NCI-H2171 treated with DMSO at 0.1 percent for 48 hours (cell line): ENCODE measurements around the gene EML1.

Source experiments
- DNase-seq: peaks from one replicate; lab custom pipeline; 2025; lab: John Stamatoyannopoulos, UW

The EML1 gene

DNA sequence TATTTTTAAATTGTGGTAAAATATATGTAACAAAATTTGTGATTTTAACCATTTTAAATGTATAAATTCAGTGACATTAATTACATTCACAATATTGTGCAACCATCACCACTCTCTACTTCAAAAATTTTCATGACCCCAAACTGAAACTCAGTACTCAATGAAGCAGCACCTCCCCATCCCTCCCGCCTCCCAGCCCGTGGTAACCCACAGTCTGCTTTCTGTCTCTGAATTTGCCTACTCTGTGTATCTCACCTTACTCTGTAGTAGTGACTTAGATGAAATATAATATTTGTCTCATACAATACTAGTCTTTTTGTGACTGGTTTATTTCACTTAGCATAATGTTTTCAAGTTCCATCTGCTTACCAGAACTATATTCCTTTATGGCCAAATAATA lies 36.2 kb downstream of the EML1 start:
- no peak for DNase-seq

DNA sequence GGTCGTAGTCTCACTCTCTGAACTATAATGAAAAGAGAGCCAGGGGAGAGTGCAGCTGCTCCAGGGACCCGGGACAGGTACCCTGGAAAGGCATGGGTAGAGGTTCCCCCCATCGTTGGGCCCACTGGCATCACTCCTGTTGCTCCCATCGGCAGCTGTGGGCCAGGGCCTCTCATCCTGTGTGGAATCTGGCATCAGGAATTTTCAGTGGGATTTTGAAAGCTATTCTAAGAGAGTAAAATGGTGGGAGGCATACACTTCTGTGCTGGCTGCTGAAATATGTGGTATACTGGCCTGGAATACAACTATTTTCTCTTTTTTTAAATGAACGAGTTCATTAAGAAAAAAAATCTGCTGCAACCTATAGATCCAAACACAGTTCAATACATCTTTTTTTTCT lies 38.1 kb downstream of the EML1 start:
- DNase-seq = no peak

DNA sequence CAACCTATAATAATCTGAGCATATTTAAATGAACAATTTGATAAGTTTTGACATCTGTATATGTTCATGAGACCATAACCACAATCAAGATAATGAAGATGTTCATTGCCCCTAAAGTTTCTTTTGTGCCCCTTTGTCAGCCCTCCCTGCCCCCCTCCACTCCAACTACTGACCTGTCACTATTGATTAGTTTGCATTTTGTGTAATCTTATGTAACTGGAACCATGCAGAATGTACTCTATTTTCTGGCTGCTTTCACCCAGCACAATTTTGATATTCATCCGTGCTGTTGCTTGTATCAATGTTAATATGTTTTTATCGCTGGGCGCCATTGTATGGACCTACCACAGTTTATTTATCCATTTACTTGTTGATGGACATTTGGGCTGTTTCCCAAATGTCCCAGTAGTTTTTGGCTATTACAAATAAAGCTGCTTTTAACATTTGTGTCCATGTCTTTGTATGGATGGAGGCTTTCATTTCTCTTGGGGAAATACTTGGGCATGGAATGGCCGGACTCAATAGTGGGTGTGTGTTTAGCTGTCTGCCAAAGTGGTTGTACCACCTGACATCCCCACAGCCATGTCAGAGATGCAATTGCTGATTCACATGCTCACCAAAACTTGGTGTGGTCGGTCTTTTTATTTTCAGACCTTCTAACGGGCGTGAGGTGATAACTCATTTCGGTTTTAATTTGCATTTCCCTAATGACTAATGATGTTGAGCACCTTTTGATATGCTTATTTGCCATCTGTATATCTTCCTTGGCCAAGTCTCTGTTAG lies 38.9 kb downstream of the EML1 start:
- no peak for DNase-seq

DNA sequence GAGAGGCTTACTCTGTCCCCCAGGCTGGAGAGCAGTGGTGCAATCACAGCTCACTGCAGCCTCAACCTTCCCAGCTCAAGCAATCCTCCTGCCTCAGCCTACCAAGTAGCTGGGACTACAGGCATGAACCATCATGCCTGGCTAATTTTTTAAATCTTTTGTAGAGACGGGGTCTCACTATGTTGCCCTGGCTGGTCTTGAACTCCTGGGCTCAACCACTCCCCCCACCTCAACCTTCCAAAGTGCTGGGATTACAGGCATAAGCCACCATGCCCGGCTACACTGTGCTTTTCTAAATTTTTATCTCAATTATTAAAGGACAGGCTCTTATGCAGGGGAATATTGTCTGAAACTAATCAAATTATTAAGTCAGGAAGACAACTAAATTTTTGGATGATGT lies 44.6 kb downstream of the EML1 start:
- no peak for DNase-seq

DNA sequence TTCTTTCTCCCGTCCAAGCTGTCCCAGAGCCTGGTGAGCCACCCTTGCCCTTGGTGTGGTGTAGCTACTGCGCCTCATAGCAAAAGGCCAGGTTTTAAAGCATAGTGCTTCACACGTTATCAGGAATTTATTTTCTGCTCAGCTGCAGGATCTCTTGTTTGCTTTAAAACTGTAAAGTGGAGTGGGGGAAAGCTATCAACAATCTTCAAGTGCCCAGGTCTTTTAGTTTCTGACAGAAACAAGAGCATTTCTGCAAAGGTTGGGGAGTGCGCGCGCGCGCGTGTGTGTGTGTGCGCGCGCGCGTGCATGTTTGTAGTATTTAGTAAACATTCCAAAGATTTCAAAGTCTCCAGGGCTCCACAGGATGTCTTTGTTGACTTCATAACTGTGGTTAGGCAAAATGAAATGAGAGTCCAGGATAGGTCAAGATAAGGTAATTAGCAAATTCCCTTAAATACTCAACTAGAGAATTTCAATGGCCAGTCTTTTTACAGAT lies 45.5 kb downstream of the EML1 start:
- DNase-seq = no peak

DNA sequence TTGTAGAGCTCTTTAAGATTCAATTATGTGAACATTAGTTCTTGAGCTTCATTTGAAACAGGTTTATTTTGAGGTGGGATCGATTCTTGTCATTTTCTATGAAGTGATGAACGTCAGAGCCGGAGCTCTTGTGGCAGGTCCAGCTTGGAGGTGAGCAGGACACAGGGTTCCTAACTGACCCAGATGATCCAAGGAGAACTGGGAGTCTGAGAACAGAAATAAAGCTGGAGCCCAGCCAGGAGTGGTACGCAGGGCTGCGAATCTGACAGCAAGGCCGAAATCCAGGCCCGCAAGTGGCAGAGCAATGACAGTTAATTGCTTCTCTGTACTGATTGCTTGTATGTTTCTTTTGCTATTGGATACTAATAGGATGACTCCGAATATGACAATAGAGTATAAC lies 46.5 kb downstream of the EML1 start:
- DNase-seq = no peak

DNA sequence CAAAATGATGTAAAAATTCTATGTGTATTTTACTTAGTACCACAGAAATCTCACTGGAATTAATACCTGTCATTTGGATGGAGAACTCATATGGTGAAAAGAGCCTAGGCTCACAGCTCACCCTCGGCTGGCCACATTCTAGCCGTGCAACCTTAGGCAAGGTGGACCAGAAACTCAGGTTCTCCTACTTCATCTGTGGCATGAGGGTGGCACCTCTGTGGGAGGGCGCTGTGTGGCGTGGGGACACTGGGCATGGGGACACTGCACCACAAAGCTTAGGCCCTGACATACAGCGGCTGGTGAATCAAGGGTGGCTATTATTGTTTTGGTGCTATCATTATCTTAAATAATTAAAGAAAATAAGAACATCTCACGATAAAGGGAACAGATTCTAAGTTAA lies 47.1 kb downstream of the EML1 start:
- no peak for DNase-seq

DNA sequence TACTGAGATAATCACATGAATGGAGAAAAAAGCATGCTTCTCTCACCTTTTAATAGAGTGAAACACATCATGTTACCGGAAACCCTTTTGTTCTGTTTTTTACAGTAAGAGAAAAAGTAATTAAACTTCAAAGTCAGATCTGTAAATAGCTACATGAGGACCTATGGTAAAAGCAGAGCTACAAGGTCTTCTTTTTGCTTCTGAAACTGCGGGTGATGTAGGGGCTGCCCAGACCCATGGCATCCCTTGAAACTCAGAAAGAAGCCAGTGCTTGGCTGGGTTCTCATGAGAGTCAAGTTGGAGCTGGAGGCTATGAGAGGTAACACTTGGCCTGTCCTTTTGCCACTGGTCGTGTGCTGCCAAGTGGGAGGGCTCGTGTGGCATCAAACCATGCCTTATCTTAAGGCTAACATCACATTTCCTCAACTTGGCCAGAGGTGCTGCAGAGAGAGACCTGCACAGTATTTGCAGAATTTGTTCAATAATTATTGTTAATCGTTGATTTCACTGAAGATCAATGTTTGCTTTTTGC lies 47.6 kb downstream of the EML1 start:
- DNase-seq = no peak

DNA sequence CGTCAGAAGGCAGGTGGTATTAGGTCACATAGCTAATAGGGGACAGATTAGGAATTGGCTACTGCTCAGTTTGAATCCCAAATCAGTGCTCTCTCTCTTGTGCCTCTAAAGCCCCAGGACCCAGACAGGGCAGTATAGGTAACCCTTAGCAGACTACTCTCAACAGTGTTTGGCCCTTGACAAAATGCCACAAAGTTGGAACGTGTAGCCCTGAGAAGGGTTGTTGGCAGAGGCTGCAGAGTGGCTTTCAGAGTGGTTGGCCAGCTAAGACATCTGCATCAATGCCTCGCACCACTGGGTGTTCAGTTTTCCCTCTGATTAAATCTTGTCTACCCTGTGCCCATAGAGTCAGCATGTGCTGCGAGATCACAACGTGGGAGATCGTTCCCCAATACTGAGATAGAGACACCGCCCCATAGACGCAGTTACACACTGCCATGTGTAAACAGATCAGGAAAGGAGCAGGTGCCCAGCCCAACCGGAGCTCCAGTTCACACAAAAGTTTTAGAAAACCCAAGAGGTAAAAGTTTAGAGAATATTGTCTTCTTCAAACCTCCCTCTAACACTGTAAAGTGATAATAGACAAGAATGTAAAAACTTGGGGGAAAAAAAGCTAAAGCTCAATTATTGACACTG lies 48.3 kb downstream of the EML1 start:
- DNase-seq = no peak

DNA sequence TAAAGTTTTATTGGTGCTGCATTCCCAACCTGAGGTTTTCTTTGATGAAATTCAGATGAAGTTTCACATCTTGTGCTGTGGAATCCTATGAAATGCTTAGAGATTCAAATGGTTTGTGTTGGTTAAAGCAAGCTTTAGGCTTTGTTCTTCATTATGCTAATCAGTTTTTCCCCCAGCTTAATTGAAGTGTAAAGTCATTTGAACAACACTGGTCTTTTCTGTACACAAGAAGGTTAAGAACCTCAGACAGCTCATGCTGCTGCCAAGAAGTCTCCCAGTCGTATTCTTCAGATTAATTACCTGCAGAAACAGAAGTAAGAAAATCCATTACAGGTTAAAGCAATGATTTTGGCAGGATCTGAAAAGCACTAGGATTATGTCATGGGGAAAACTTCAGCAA lies 48.9 kb downstream of the EML1 start:
- DNase-seq = no peak

DNA sequence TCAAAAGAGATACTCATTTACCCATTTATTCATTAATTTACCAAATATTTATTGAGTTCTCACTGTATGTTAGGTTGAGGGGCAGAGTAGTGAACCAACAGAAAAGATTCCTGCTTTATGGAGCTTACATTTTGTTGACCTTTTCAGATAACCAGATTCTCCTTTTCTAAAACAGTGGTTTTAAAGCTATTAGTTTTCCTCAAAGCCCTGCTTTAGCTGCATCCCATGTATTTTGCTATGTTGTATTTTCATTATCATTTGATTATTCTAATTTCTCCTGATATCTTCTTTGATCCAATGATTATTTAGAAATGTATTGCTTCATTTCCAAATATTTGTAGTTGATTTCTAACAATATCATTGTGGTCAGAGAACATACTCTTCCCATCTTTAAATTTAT lies 53.6 kb downstream of the EML1 start:
- no peak for DNase-seq

DNA sequence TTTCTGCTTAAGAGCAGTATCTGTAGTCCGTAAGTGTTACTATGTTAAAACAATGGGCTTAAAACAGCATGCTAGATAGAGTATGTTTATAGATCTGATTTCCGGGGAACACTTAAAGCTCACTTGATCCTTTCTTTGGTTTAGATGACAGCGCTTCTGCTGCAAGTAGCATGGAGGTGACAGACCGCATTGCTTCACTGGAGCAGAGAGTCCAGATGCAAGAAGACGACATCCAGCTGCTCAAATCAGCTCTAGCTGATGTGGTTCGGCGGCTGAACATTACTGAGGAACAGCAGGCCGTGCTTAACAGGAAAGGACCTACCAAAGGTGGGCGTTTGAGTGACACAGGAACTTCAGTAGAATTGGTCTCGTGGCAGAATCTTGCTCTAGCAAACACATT lies 57.5 kb downstream of the EML1 start:
- DNase-seq = peak; percentile 10

DNA sequence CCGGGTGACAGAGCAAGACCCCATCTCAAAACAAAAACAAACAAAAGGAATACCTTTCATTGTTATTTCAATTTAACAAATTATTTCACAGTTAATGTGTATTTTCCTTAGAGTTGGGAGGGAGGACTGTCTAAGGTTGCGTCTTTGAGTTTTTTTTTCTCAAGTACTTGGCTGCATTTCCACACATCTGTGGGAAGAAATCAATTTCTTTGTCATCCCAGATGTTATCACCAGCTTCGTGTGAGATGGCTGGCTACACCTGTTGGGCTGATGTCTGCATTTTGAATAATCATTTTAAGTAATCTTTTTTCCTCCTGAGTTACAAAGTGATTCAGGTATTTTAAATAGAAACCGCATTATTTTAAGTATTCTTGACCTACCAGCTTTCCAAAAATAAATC lies 59.4 kb downstream of the EML1 start:
- peak; percentile 31 for DNase-seq

DNA sequence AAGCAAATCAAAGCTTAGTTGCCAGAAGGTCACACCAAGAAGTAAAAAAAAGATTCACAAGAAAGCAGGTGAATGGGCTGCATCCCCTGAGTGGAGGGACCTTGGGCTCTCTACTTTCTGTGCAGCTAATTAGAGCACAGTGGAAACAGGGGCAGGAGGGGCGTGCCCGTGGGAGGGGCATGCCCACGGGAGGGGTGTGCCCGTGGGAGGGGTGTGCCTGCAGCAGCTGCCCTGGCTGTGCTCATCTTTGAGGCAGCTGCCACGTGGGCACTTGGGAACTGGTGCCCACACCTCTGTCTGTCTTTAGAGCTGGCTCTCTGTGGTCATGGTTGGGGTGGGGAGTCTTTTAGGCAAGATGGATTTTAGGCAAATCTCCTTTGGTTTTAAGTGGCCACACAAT lies 60.0 kb downstream of the EML1 start:
- DNase-seq = peak; percentile 13

DNA sequence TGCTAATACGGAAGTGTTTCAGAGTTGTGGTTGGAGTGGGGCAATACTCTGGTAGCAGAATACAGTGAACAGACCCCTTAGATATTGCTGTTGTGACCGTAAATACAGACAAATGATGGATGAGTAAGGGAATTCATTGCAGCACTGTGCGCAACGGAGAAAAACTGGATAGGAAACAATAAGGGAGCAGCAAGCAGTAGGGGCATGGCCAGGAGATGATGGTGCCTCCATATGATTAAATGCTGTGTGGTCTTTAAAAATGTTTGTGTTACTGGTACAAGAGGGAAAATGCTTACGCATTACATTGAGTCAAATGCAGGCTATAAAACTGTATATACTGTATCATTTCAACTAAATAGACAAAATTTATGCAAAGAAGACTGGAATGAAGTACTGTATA lies 61.6 kb downstream of the EML1 start:
- DNase-seq = no peak

DNA sequence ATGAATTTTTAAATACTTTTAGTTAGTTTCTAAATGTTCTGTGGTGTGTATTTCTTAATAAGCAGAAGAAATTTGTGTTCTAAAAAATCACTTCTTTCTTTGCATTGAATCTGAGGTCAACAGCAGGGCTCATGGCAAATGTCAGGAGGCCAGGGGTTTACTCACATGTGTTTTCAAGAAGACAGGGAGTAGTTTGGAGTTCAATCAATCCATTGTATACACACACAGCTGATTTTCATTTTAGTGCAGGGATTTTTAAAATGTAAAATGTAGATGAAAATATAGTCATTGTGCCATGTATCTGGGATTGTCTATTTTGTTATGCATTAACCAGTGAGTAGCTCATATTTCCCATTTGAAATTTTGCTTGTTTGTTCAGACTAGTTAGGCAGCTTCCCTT lies 62.1 kb downstream of the EML1 start:
- DNase-seq = no peak

DNA sequence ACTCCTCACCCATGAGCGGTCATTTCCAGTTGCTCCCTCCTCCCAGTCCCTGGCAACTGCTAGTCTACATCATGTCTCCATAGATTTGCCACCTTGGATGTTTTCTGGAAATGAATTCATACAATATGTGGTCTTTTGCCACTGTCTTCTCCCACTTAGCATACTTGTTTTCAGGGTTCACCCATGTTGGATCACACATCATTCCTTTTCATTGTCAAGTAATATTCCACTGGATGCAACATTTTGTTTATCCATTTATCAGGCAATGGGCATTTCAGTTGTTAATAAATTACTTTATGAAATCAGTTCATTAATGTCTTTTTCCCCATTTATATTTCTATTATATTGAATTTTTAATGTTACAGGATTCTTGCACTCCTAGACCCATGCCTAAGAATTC lies 64.3 kb downstream of the EML1 start:
- DNase-seq = no peak

DNA sequence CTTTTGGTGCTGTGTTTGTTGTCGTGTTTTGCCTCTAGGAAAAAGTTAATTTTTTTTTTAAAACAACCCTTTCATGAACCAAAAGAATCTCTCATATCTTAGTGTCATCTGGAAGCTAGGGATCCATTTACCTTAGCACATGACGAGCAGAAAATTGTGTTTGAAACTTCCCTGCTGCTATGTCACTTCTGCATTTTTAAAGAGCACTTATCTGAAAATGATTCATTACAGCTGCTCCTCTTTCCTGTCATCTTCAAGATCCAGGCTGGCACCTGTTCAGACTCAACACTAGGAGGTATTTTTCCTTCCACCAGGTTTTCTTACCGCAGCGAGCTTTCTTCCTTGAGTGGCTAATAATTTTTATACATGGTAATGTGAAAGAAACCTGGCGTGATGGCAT lies 67.0 kb downstream of the EML1 start:
- DNase-seq = no peak

DNA sequence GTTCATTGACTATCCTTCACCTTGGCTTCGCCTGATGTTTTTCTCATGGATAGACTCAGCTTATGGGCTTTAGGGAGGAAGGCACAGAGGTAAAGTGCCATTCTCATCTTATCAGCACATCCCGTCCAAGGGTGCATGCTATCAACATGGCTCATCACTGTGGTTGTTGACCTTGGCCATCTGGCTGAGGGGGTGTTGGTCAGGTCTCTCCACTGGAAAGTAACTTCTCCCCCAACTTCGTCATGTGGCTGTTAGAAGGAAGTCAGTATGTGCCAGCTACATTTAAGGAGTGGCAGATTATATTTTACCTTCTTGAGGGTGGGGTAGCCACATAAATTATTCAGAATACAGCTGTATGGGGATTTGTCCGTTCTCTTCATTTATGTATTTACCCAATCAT lies 68.9 kb downstream of the EML1 start:
- no peak for DNase-seq

DNA sequence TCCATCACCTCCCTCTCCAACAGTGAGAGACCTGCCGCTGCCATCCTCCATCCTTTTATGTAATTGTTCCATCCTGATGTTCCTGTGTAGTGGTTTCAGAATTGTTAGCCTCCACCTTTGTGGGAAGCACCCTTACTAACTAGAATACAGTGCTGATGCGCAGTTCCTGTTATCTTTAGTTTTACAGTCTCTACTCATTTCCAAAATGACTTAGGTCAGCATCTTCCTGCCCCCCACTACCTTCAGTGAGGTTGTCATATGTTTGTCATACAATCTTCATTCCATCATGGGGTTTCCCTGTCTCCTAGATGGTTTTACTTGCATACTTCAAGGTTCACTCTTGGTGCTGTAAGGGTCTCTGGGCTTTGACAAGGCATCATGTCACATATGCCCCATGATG lies 69.8 kb downstream of the EML1 start:
- no peak for DNase-seq

DNA sequence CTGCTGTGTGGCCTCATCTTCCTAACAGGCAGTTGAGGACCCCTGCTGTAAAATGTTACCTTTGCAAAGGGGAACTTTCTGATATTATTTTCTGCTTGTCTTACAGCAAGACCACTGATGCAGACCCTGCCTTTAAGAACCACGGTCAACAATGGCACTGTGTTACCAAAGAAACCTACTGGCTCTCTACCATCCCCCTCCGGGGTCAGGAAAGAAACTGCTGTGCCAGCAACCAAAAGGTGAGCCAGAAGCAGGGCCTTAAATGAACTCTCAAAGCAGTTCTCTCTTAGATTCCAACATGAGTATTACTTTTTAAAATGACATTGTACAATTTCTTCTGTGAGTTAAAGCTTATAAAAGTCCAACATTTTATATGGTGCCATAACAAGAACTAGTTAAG lies 72.2 kb downstream of the EML1 start:
- DNase-seq = no peak

DNA sequence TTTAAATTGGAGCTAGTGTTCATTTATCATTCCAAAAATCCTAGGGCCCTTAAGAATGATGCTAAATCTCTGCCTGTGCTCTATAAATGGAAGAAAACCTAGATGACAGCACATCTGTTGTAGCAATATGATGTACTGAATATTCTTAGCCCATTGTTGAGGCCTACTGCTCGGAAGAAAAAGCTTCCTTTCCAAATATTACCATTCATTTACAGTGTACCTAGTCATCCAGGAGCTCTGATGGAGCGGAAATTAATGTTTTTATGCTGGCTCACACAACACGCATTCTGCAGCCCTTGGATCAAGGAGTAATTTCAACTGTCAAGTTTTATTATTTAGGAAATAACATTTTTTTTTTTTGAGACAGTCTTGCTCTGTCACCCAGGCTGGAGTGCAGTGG lies 77.4 kb downstream of the EML1 start:
- no peak for DNase-seq

DNA sequence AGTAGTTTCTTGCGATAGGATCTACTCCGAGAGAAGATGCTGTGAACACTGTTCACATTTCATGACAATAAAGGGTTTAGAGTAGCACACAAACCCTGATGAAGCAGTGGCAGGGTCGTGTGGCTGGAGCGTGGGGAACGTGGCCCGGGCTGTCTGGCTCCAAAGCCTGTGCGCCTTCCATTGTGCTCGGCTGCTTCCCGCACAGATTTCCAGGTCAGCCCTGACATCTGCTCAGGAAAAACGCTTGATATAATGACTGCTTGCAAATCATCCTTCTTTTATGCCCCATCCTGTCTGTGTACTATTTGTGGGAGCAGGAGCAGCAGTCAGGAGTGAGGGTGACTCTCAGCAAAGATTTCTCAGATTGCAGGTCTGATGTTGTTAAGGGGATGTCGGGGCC lies 78.6 kb downstream of the EML1 start:
- DNase-seq = no peak
